Spleen (tissue), 11 donors: ENCODE data around the gene AKAP6. TPM values are rescaled to one million over a fixed set of nuclear protein-coding genes. Genes with fewer than 3 reads are reported as not detected.

Source experiments
- DNase-seq: peaks from one replicate; pipeline ENCODE4 v3.0.0-alpha.2; 2020
- H3K27ac ChIP-seq, 8 donors: fragments of 200-600 bp; sonication (generic) in 7 of 8; 1 replicate in 4 of 8; 2 replicates in 4 of 8; pipeline versions ENCODE4 v1.5.0 to v1.8.0; 2016 to 2021; ENCODE audit warnings: inconsistent platforms in 4 of 8, mild to moderate bottlenecking in 4 of 8, moderate library complexity in 1 of 8
- H3K27me3 ChIP-seq, 7 donors: fragments of 200-600 bp; sonication (generic) in 6 of 7; replicated peaks in 1 of 7; 1 replicate in 4 of 7; 2 replicates in 3 of 7; pipeline versions ENCODE4 v1.5.0 to v1.8.0; 2016 to 2021; ENCODE audit warnings: inconsistent platforms in 3 of 7, mild to moderate bottlenecking in 1 of 7
- H3K36me3 ChIP-seq, 6 donors: fragments of 200-600 bp; sonication (generic) in 5 of 6; 1 replicate in 4 of 6; 2 replicates in 2 of 6; pipeline versions ENCODE4 v1.5.0 to v1.8.0; 2016 to 2021; ENCODE audit warnings: inconsistent platforms in 2 of 6
- H3K4me1 ChIP-seq, 6 donors: fragments of 200-600 bp; sonication (generic) in 5 of 6; 1 replicate in 3 of 6; 2 replicates in 3 of 6; pipeline versions ENCODE4 v1.5.0 to v1.8.0; 2016 to 2021; ENCODE audit warnings: inconsistent platforms in 3 of 6
- H3K4me3 ChIP-seq, 8 donors: fragments of 200-600 bp; sonication (generic) in 7 of 8; 1 replicate in 4 of 8; 2 replicates in 4 of 8; pipeline versions ENCODE4 v1.5.0 to v1.8.0; 2016 to 2021; ENCODE audit warnings: inconsistent platforms in 4 of 8, mild to moderate bottlenecking in 4 of 8, moderate library complexity in 2 of 8
- H3K9me3 ChIP-seq, 8 donors: fragments of 200-600 bp; sonication (generic) in 7 of 8; 1 replicate in 4 of 8; 2 replicates in 4 of 8; pipeline versions ENCODE4 v1.5.0 to v1.8.0; 2016 to 2021; ENCODE audit warnings: inconsistent platforms in 4 of 8
- CTCF ChIP-seq, 11 experiments: fragments of 200-600 bp in 7 of 11; fragments of 450-650 bp in 4 of 11; sonication (generic) in 4 of 11; IDR thresholded peaks in 8 of 11; conservative IDR thresholded peaks in 3 of 11; 1 replicate in 7 of 11; 2 replicates in 4 of 11; pipeline versions ENCODE4 v1.4.0 to v1.8.0; 2016 to 2021; ENCODE audit warnings: antibody characterized with exemption in 11 of 11, inconsistent platforms in 4 of 11, mild to moderate bottlenecking in 1 of 11
- POLR2A ChIP-seq, 3 donors: fragments of 450-650 bp; IDR thresholded peaks; one replicate each; pipeline ENCODE4 v1.5.1; 2017; ENCODE audit warnings: antibody characterized with exemption in 3 of 3, mild to moderate bottlenecking in 1 of 3
- POLR2AphosphoS5 ChIP-seq, 3 donors: sonication (generic); formaldehyde crosslinking; IDR thresholded peaks; one replicate each; pipeline ENCODE4 v1.5.1; 2017; ENCODE audit warnings: antibody characterized with exemption in 3 of 3
- WGBS, 5 donors: extraction: QIAGEN DNeasy Blood & Tissue Kit in 3 of 5; methylation state at CpG; one replicate each; pipeline versions ENCODE4 v1.1.5 to v1.1.7; 2013 to 2018; 5-methylcytosine and 5-hydroxymethylcytosine counted together
- intact Hi-C: fragments of 100-400 bp; cut with DNase I; formaldehyde crosslinking; loops from one replicate; pipeline ENCODE4 v1.15.0; 2023; ENCODE audit warnings: low total_unique reads
- polyA plus RNA-seq, 3 donors: library from polyadenylated mRNA; stranded (reverse); fragments of 200-250 nt; gene quantifications; one replicate each; pipeline ENCODE4 v1.2.1, GENCODE V29; 2013
- total RNA-seq, 7 donors: library from RNA; depleted of rRNA in 3 of 7; stranded (reverse); fragments of >200 nt in 3 of 7; fragmentation: NEBNext Ultra II Directional in 4 of 7; extraction: Animal tissue kit (Norgen Biotek cat#: 25700) in 4 of 7; gene quantifications; one replicate each; pipeline versions ENCODE4 v1.1.0 to v1.2.1, GENCODE V29; 2016 to 2021
- donor health status: healthy with polysubstance abuse.
- donor health status: DM: no; HTN: no; CAD: no; lungs with moderate emphysema.
- donor health status: DM: no; HTN: no; CAD: no.
- donor health status: Bipolar disorder and iron deficiency.
- donor health status: healthy.
- donor health status: DM: no; HTN: no; CAD: no.
- donor health status: DM: yes; HTN: yes; CAD: no.

The AKAP6 gene
- total and polyA plus RNA-seq, 10 donors: 0.20 to 12.1 (median 4.8) TPM

- Histone ChIP-seq H3K4me1 (no peaks in the 10 kb centered on the region), H3K27me3 (no peaks in the 10 kb centered on the region), H3K27ac (no peak overlapping the region), H3K36me3 (no peaks in the 10 kb centered on the region), H3K9me3 (no peaks in the 10 kb centered on the region), H3K4me3 (no peak overlapping the region)
- intact Hi-C loops: no loop called here
- 88 to 98% (median 93%) methylated on average over 4 of the region's 4 CpGs for WGBS, 5 donors
- DNase-seq: no peak
- TF ChIP-seq CTCF (IDR thresholded peaks at IDR 0.05 in 8 of 11, conservative IDR thresholded peaks at IDR 0.05 in 3 of 11) (no peak), POLR2A (IDR thresholded peaks at IDR 0.05) (no peak), POLR2AphosphoS5 (IDR thresholded peaks at IDR 0.05) (no peak)
Measured at GRCh38 chr14:32349322-32349721, 20.2 kb downstream of the AKAP6 start.

GRCh38 chr14:32350020-32350419 is 20.9 kb downstream of the AKAP6 start:
- DNase-seq: no peak
- no peak for TF ChIP-seq CTCF (IDR thresholded peaks at IDR 0.05 in 8 of 11, conservative IDR thresholded peaks at IDR 0.05 in 3 of 11)
- TF ChIP-seq POLR2AphosphoS5 (IDR thresholded peaks at IDR 0.05): no peak
- TF ChIP-seq POLR2A (IDR thresholded peaks at IDR 0.05): no peak
- Histone ChIP-seq H3K36me3 (no peaks in the 10 kb centered on the region), H3K27ac (no peak overlapping the region), H3K9me3 (no peaks in the 10 kb centered on the region), H3K4me1 (no peaks in the 10 kb centered on the region), H3K4me3 (no peak overlapping the region), H3K27me3 (no peaks in the 10 kb centered on the region)
- intact Hi-C loops: no loop called here
- WGBS, 5 donors: 44 to 77% (median 51%) methylated on average over 1 of the region's 1 CpG

- H3K36me3 ChIP-seq: no peaks in the 10 kb centered on the region
Measured at GRCh38 chr14:32352631-32353030, 23.5 kb downstream of the AKAP6 start.

GRCh38 chr14:32354716-32355115 is 25.6 kb downstream of the AKAP6 start:
- no peaks in the 10 kb centered on the region for H3K9me3 ChIP-seq
- no peaks in the 10 kb centered on the region for H3K27me3 ChIP-seq
- H3K4me1 ChIP-seq: no peaks in the 10 kb centered on the region
- no peak overlapping the region for H3K27ac ChIP-seq
- 63 to 79% (median 72%) methylated on average over 3 of the region's 3 CpGs for WGBS, 5 donors
- DNase-seq: no peak
- intact Hi-C loops: no loop called here
- no peak overlapping the region for H3K4me3 ChIP-seq
- no peak for TF ChIP-seq CTCF (IDR thresholded peaks at IDR 0.05 in 8 of 11, conservative IDR thresholded peaks at IDR 0.05 in 3 of 11)
- TF ChIP-seq POLR2A (IDR thresholded peaks at IDR 0.05): no peak
- no peak for TF ChIP-seq POLR2AphosphoS5 (IDR thresholded peaks at IDR 0.05)
- no peaks in the 10 kb centered on the region for H3K36me3 ChIP-seq

More at GRCh38 chr14:32352631-32353030, 23.5 kb downstream of the AKAP6 start:
- no peak for DNase-seq
- Histone ChIP-seq H3K4me1 (no peaks in the 10 kb centered on the region), H3K4me3 (no peak overlapping the region), H3K27ac (no peak overlapping the region), H3K9me3 (no peaks in the 10 kb centered on the region), H3K27me3 (no peaks in the 10 kb centered on the region)
- intact Hi-C loops: no loop called here
- TF ChIP-seq POLR2A (IDR thresholded peaks at IDR 0.05): no peak
- no peak for TF ChIP-seq POLR2AphosphoS5 (IDR thresholded peaks at IDR 0.05)
- TF ChIP-seq CTCF (IDR thresholded peaks at IDR 0.05 in 8 of 11, conservative IDR thresholded peaks at IDR 0.05 in 3 of 11): no peak
- 76 to 88% (median 80%) methylated on average over 4 of the region's 4 CpGs for WGBS, 5 donors
